GM19397 (cell line): ENCODE data around the gene SLC8A1.

Source experiments
- ATAC-seq: cut with Tn5 transposase; IDR thresholded peaks from one replicate; pipeline ENCODE4 v1.9.1; 2021; ENCODE audit warnings: mild to moderate bottlenecking, moderate library complexity; ENCODE audit not compliant: unreplicated experiment

SLC8A1 gene

DNA sequence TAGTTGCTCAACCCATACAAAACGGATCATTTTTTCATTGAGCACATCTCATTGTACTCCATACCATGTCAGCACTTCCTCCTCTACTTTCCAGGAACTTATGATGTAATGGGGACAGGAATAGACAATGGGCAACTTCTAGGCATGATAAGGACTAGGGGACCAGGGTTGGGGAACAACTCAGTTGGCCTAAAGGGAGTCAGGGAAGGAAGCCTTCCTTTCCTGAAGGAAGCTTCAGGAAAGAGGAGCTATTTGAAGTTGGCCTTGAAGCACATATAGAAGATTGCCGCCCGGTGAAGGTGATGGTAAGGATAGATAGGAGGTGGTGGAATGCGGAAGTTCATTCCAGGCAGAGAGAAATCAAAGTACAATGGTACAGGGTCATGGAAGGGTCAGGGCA lies 283.9 kb downstream of the SLC8A1 start:
- ATAC-seq: no peak

DNA sequence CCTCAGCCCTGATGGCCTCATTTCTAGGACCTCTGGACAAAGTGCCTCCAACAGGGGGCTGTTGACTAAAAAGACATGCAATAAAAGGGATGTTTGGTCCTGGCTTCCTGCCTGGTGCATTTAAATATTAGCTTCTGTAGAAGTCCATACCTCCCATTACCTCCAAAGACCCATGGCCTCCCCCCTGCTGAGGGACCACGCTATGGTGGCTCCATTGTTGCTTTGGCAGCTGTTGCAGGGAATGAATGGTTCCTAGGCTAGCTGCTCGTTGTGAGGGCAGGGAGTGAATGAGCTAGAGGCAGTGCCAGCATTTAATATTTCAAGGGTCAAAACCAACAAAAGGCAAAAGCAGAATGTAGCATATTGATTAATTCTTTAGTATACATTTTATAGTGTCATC lies 285.9 kb downstream of the SLC8A1 start:
- no peak for ATAC-seq

DNA sequence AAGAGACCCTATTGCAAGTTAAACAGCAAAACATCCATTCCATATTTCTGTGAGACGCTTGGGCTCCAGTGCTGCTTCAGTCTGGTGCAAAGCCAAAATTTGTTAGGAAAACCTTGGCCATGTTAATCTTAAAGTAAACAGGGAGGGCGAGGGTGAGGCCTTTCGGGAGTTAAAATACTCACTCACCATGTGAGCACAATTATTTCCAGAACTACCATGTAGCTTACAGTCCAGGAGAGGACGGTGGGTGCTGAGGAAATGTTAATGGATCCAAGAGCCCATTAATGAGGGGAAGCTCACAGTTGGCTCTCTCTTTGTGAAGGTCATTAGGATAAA lies 286.4 kb downstream of the SLC8A1 start:
- no peak for ATAC-seq

DNA sequence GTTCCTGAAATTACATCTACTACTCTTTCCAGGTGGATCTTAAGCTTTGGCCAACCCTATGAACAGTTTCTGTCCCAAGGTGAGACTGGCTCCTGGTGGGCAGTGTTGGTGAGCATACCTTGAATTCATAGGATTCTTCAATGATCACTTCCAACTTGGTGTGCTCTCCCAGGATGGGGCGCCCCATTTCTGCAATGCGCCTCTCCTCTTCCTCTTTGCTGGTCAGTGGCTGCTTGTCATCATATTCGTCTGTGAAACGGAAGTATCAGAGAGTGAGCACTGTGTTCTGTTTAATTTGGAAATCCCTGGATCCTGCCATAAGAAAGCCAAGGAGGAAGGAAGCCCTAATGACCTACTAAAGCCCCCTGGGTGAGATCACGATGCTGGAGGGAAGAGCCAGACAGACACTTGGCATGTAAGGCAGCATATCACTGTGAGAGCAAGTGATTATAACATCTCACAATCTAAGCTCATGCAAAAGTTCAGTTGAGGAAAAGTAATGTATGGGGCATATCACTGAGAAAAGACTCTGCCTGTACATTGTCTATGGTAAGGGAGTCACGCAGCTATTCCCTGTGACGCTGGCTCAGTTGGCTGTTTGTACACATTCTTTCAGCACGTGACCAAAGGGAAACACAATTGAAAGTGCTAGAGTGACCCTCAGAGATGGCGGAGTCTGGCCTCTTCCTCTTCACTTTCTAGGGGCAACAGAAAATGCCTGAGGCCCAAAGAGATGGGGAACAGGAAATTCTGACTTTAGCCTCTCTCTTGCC lies 287.0 kb downstream of the SLC8A1 start:
- no peak for ATAC-seq

- ATAC-seq: no peak
These were observed 289.9 kb downstream of the SLC8A1 start for GRCh38 chr2:40161986-40162385.

GRCh38 chr2:40160751-40161218 lies 291.1 kb downstream of the SLC8A1 start:
- peak; percentile 60 for ATAC-seq

GRCh38 chr2:40159333-40159732 lies 292.6 kb downstream of the SLC8A1 start:
- ATAC-seq: no peak

DNA sequence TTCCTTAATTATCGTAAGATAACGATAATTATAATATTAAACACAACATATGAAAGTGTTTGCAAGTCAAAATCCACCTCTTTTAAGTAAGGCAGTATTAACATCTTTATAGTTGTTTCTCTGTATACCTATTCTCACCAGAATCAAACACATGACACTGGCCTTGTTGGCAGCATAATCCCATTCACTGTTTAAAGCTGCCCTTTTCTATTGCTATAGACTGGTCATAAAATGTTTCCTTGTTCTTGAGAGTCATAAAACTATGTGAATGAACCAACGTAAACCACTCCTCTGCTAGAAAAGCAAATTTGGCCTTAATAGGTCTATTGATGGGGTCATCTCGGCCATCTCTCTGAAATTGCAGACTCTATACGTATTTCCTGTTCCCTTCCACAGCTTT lies 293.1 kb downstream of the SLC8A1 start:
- ATAC-seq: no peak

DNA sequence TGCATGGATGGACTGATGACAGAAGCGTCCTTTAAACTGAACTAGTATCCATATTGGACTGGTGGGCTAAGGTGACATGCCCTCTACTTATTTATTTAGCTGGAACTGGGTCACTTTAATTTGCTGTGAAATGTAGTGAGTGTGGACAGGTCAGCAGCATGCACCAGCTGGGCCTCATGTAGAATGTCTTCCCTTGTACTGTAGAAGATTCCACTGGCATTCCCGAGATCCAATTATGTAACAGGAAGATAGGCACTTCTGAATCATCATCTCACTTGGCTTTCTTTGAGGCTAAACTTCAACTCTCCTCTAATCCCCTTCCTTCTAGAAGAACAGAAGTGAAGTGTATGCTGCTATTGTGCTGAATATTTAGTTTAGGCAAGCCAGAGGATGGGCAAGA lies 296.2 kb downstream of the SLC8A1 start:
- no peak for ATAC-seq

GRCh38 chr2:40150266-40150665 lies 301.6 kb downstream of the SLC8A1 start:
- ATAC-seq: no peak

DNA sequence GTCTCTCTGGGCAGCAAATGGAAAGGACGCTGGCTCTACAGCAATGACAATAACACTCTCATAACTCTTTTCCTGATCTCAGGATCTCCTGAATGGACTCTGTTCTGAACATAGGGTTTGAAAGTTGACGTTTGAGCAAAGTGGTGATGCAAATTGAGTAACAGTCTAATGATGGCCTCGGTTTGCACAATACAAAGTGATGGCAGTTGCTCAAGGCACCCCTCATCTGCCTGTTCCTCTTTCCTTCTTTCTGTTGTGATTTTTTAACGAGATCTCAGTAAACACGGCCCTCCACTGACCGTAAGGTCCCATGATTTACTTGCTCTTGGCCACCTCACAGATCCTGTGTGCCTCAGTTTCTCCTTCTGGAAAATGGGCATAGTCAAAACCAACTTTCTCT lies 303.6 kb downstream of the SLC8A1 start:
- no peak for ATAC-seq

GRCh38 chr2:40147360-40147759 lies 304.5 kb downstream of the SLC8A1 start:
- no peak for ATAC-seq

- no peak for ATAC-seq
These were observed 307.9 kb downstream of the SLC8A1 start for GRCh38 chr2:40144022-40144421.

DNA sequence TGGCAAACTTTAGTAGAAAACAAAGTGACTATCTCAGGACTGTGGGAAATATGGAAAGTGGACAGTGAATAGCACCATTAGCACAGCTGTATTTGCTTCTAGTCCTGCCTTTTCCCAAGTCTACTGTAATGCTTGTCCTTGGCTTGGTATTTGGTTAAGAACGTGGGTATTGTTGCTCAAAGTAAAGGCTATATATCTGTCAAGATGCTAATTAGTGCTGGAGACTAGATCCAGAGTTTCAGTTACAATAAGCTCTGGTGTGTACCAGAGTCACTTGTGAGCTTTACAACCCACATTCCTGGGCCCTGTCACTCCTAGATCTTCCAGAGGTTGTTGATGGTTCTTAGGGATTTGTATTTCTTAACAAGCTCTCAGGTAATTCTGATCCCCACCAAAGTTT lies 313.6 kb downstream of the SLC8A1 start:
- ATAC-seq: no peak

- ATAC-seq: no peak
These were observed 320.7 kb downstream of the SLC8A1 start for GRCh38 chr2:40131081-40131704.

DNA sequence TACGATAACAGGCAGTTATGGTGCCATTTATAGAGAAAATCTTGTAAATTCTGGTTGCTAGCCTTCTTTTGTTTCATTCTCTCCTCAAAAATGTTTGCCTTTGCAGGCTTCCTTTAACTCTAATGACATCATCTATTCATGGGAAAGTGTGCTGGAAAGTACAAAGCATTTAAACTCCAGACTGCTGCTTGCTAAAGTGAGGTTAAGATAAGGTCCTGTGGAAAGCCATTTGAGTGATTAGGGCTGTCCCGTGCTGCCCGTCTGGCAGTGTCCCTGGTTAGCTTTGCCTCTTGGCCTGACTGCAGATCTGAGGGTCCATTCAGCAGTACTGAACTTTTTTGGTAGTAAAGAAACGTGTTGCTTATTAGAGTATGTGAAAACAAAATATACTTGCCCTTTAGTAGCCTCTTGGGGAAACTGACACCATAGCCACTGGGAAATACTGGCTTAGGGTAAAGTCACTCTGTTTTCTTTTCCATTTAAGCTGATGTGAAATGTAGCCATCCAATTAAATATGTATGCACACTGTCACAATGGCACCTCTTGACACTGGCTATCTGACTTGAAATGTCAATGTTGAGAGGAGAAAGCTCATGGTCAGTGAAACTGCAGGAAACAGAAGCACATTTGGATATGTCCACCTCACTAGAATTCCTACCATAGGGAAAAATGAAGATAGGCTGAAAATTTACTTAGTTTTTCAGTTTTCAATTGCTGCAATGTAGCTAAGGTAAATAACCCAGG lies 321.5 kb downstream of the SLC8A1 start:
- ATAC-seq: no peak

DNA sequence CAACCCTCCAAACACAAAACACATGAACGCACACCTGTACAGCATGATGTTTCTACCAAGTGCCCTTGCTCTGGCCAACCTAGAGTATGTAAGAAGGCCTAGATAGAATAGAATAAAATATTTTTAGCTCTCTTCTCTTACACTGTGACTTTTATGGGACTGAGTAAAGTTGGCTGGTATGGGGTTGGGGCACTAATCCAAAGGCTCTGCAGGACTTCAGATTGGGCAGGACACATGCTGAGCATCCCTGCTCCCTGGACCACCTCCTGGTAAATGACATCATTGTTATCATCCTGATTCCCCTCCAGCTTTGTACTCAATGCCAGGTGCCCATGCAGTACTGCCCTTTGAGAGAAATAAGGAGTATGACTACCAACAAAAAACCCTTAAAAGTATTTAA lies 322.2 kb downstream of the SLC8A1 start:
- no peak for ATAC-seq

DNA sequence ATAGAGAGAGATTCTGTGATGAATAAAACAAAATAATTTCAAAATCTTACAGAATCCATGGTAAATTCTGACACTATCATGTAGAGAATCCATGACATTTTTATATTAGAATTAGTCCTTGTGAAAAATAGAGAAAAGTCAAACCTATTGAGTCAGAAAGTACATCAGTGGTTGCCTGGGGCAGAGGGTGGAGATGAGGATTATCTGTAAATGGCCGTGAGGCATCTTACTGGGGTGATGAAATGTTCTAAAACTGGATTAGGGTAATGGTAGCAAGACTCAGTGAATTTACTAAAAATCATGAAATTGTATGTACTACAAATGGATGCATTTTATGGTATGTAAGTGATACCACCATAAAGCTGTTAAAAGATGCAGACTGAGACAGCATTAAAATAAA lies 323.1 kb downstream of the SLC8A1 start:
- ATAC-seq: no peak

GRCh38 chr2:40127890-40128557 lies 323.9 kb downstream of the SLC8A1 start:
- ATAC-seq: no peak

- no peak for ATAC-seq
These were observed 324.7 kb downstream of the SLC8A1 start for GRCh38 chr2:40127146-40127545.

DNA sequence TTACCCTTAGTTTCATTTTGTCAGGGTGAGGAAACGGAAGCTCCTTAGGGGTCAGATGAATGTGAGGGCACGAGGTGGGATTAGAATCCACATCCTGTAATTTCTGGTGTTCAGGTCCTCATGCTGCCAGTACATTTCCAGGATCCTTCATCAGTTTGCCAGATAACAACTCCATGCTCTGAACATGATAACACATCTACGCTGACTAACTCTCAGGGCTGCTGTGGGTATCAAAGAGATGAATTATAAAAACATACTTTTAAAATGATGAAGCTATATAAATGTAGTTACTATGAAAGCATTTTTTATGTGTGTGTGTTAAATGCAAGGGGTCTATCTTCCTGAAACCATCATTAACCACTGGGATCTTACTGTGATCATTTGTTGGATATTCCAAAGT lies 325.9 kb downstream of the SLC8A1 start:
- no peak for ATAC-seq
